ENCODE results near the gene NRDC. TPM values are rescaled to one million over a fixed set of nuclear protein-coding genes. Genes with fewer than 3 reads are reported as not detected.

The NRDC gene
- total RNA-seq, 1 experiment from 2014 or later, result 113 TPM

GRCh38 chr1:51789342-51789741, 89.2 kb downstream of the NRDC start:
- in situ Hi-C loops (cut with HindIII; ENCODE audit: low sequenced_read_pairs), result no loop called here
- no peak for DNase-seq (ENCODE audit: low spot score)

DNA sequence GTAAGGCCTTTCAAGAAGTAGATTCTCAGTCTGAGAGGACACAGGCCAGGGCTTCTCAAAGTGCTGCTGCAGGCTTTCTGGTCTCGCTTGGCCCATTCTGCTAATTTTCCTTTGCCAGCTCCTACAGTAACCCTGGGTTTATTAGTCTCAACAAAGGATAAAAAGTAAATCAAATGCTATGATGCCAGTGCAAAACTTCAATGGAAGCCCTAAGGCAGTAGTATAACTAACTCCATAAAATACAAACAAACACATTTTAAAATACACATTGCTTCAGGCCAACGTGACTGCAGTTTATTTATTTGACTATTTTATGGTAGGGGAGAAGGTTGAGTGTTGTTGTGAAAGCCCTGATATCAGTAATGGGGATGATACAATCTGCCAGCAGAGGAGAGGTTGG, 89.6 kb downstream of the NRDC start:
- in situ Hi-C loops (cut with HindIII; ENCODE audit: low sequenced_read_pairs), result no loop called here
- no peak for DNase-seq (ENCODE audit: low spot score)

GRCh38 chr1:51784997-51785421, 93.5 kb downstream of the NRDC start:
- in situ Hi-C loops (cut with HindIII; ENCODE audit: low sequenced_read_pairs), result no loop called here
- no peak for DNase-seq (ENCODE audit: low spot score)

DNA sequence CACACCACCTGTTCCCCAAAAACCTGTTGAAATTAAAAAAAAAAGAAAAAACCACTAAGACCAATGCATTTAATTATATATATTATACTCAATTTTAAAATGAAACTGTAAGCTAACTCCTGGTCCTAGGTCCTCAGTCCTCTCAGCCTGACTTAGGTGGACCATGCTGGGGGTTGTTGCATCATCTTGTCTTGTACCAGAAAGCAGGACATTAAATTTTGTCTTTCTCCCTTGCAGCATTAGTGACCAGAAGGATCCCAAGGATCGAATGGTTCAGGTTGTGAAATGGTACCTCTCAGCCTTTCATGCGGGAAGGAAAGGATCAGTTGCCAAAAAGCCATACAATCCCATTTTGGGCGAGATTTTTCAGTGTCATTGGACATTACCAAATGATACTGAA, 97.6 kb downstream of the NRDC start:
- no peak for DNase-seq (ENCODE audit: low spot score)
- in situ Hi-C loops (cut with HindIII; ENCODE audit: low sequenced_read_pairs), result no loop called here

DNA sequence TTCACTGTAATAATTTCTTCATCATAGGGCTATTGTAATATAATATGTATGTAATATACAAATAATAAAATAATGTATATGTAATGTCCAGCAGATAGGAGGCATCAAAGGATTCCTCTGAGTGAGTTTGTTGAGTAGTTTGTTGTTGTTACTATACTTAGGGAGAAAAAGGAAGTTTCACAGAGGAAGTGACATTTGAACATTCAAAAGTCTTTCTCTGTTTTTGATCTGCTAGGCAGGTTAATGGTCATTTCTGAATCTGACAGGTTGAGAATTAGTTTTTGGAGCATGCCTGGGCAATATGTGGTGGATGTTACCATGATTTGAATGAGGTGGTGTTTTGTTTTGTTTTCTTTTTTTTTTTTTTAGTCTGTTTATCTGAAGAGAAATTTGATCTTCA, 102.1 kb downstream of the NRDC start:
- DNase-seq (ENCODE audit: low spot score), result no peak
- in situ Hi-C loops (cut with HindIII; ENCODE audit: low sequenced_read_pairs), result no loop called here

DNA sequence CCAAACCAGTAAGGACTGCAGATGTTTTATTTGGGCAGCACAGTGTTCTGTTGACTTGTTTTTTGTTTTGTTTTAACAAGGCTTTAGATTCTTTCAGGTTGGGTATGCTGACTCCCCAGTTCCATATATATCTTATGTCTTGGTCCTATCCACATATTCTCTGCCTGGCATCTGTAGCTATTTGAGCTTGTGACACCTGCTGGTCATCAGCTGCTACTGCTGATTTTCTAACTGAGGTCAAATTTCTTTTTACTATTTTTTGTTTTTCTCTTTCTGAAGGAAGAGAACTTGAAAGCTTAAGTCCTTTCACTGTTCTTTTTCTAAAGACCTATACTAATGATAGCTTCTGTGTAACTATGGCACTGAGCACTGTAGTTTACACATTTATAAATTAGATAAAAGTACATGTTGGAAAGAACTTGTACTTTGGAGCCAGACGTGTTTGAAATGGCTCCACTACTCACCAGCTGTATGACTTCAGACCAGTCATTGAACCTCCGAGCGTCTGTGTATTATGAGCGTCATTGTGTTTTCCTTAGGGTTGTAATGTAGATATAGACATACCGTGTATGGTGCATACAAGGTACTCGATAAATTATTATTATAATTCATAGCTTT, 109.4 kb downstream of the NRDC start:
- in situ Hi-C loops (cut with HindIII; ENCODE audit: low sequenced_read_pairs), result no loop called here
- peak; percentile 60 for DNase-seq (ENCODE audit: low spot score)

DNA sequence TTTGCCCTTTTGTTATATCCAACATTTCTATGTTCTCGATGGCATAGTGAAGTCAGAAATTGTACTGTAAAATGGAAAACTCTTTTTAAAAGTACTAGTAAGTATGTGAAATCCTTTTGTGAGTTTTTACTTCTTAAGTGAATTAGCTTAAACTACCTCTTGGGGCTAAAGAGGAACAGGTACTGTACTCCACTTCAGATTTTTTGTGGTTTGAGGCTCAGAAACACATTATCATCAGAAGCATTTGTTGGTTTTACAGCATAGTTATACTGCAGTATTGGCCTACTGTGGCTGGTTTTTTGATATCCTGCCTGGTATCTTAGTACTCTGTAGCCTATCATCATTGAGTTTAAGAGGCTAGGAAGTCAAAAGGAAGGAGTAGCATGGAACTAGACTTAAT, 117.2 kb downstream of the NRDC start:
- DNase-seq (ENCODE audit: low spot score), result no peak
- in situ Hi-C loops (cut with HindIII; ENCODE audit: low sequenced_read_pairs), result no loop called here

- no peak for DNase-seq (ENCODE audit: low spot score)
- in situ Hi-C loops (cut with HindIII; ENCODE audit: low sequenced_read_pairs), result no loop called here
Observed at GRCh38 chr1:51760872-51761271, 117.7 kb downstream of the NRDC start.

DNA sequence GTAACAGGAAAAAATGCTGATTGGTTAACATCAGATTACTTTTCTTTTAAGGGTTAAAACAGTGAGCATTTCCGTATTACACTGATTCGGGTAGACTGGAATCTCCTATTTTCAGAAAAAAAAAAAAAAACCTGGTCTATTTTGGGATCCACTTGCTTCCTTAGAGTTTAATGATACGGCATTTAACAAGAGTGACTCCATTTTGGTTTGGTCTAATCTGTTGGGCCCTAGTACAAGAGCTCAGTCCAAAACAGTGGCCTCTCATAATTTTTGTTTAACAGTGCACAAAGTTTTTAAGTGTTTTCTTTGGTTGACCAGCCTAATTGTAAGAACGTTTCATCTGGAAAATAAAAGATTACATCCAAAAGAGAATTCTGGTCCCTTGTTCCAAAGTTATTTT, 120.2 kb downstream of the NRDC start:
- no peak for DNase-seq (ENCODE audit: low spot score)
- in situ Hi-C loops (cut with HindIII; ENCODE audit: low sequenced_read_pairs), result no loop called here

- in situ Hi-C loops (cut with HindIII; ENCODE audit: low sequenced_read_pairs), result no loop called here
- no peak for DNase-seq (ENCODE audit: low spot score)
Observed at GRCh38 chr1:51756290-51756689, 122.2 kb downstream of the NRDC start.

- no peak for DNase-seq (ENCODE audit: low spot score)
- in situ Hi-C loops (cut with HindIII; ENCODE audit: low sequenced_read_pairs), result no loop called here
Observed at GRCh38 chr1:51755437-51755836, 123.1 kb downstream of the NRDC start.

- no peak for DNase-seq (ENCODE audit: low spot score)
- in situ Hi-C loops (cut with HindIII; ENCODE audit: low sequenced_read_pairs), result no loop called here
Observed at GRCh38 chr1:51754666-51755065, 123.9 kb downstream of the NRDC start.

GRCh38 chr1:51753969-51754368, 124.6 kb downstream of the NRDC start:
- no peak for DNase-seq (ENCODE audit: low spot score)
- in situ Hi-C loops (cut with HindIII; ENCODE audit: low sequenced_read_pairs), result no loop called here

DNA sequence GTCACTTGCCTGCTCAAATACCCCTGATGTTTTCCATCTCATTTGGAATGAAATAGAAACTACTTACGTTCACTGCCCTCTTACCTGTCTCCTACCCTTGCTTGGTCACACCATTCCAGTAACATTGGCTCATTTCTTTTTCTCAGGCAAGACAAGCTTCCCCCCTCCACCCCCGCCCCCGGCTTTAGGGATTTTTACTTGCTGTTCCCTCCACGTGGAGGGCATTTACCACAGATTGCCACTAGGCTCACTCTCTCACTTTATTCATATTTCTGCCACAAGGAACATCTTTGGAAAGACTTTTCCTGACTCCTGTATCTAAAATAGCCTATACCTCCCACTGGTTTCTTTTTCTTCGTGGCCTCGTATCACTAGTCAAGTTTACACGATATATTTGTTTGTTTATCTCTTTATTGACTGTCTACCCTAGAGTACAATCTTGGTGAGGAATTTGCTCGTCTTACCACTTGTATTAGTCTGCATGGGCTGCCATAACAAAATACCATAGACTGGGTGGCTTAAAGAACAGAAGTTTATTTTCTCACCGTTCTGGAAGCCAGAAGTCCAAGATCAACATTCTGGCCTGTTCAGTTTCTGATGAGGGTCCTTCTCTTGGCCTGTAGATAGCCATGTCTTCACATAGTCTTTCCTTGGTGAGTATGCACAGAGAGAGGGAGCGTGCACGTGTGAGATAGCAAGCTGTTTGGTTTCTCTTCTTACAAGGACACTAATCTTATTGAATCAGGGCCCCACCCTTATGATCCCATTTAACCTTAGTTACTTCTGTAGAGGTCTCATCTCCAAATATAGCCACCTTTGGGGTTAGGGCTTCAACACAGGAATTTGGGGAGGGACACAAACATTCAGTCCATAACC, 126.2 kb downstream of the NRDC start:
- DNase-seq (ENCODE audit: low spot score), result no peak
- in situ Hi-C loops (cut with HindIII; ENCODE audit: low sequenced_read_pairs), result no loop called here

DNA sequence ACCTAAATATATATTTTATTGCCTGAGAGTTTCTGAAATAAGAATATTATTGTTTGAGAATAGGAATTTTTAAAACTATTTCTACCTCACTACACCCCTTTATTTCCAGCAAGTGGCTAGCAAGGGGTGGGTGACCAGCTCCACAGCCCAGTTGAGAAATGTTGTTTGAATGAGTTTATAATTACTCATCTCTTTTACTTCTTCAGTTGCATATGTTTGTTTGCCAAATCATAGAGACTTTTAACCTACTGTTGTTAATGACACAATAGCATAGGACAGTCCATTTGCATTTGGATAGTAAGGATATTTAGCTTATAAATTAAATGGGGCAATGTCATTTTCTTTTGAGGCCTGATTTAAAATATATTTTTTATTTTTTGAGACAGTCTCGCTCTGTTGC, 127.8 kb downstream of the NRDC start:
- no peak for DNase-seq (ENCODE audit: low spot score)
- in situ Hi-C loops (cut with HindIII; ENCODE audit: low sequenced_read_pairs), result no loop called here

DNA sequence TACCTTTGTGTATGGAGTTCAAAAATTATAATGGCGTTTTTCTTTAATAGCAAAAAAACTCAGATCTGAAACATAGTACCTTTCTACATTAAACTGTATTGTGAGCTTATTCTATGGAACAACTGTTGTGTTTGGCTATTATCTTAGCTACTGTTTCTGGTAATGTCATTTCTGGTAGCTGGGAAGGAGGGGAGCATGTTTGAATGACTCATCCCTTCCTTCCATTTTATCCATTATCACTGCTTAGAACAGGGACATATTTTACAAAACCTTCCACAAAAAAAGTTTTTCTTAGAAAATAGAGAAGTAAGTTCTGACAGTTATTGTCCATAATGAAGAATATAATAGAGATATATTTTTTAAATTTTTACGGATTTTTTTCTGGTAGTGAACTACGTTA, 128.3 kb downstream of the NRDC start:
- no peak for DNase-seq (ENCODE audit: low spot score)
- in situ Hi-C loops (cut with HindIII; ENCODE audit: low sequenced_read_pairs), result no loop called here

GRCh38 chr1:51749151-51749550, 129.4 kb downstream of the NRDC start:
- in situ Hi-C loops (cut with HindIII; ENCODE audit: low sequenced_read_pairs), result no loop called here
- no peak for DNase-seq (ENCODE audit: low spot score)

DNA sequence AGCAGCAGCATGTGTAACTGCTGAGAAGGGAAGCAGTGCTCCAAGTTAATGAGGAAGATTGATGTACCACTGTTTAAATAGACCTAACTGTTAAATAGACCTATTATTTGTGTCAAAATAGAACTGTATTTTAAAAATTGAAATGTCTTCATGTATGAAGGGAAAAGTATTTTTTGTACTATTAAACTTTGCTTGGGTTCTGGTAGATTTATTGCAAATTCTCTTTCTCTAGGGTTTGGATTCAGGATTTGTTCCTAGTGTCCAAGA, 133.3 kb downstream of the NRDC start:
- no peak for DNase-seq (ENCODE audit: low spot score)
- in situ Hi-C loops (cut with HindIII; ENCODE audit: low sequenced_read_pairs), result no loop called here

DNA sequence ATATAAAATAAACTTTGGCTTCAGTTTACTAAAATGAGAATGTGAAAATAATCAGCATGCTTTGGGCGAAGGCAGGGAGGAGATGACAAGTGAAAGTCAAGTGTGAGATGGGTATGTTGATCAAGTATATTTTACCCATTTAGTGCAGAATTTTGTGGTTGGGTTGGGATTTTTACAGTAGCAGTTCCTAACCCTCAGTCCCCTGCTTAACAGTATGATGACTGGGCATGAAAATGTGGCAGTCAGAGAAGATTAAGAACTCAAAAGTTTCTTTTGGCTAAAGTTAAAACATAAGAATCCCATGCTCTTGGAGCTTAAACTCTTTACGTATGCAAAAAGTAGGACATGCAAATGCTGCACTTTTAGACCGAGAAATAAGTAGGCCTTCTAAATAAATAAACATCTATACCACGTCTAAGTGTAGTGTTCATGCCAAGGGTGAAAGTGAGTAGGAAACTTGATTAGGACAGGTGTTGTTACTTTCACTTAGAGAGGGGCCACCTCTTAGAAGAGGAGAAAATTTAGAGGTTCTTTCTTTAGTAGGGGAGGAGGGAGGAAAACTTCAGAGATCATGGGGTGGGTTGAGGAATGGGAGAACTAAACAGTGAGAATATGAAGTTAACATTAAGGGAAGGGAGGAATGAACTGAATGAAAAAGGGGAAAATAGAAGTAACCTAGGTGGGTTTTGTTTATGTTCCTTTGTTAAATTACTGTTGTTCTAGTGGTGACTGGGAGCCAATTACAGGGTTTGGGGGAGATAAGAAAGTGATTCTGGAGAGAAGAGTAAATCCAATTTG, 133.8 kb downstream of the NRDC start:
- DNase-seq (ENCODE audit: low spot score), result no peak
- in situ Hi-C loops (cut with HindIII; ENCODE audit: low sequenced_read_pairs), result no loop called here

DNA sequence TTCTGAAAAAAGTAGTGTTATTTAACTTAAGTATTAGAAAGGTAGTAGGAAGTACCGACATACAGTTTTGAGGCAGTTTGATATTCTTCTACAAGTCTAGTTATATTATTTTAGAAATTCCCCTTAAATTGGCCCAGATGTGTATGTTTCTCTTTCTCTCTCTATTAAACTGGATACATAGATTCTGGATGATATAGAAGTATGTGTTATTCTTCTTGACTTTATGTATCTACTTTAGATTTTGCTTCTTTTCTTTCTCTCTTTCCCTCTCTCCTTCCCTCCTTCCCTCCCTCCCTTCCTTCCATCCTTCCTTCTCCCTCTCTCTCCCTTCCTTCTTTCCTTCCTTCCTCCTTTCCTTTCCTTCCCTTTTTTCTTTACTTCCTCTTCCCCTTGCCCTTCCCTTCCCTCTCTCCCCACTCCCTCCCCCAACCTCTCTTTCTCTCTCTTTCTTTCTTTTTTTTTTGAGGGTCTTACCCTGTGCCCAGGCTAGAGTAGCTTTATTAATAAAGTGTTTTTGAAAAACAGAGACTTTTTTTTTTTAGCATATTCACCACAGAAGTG, 137.3 kb downstream of the NRDC start:
- in situ Hi-C loops (cut with HindIII; ENCODE audit: low sequenced_read_pairs), result no loop called here
- no peak for DNase-seq (ENCODE audit: low spot score)

Data from G401 (cell line).